Endodermal cell (in vitro differentiated cells): Measurements from ENCODE around the gene SARNP. TPM values are rescaled to one million over a fixed set of nuclear protein-coding genes. Genes with fewer than 3 reads are reported as not detected.

Source experiments
- DNase-seq: peaks from one replicate; pipeline ENCODE4 v3.0.0-alpha.2; 2017
- H3K27ac ChIP-seq: 2 replicates; pipeline ENCODE4 v1.5.1; 2013; ENCODE audit warnings: mild to moderate bottlenecking, low read depth, low read length, moderate library complexity
- H3K27me3 ChIP-seq: 2 replicates; pipeline ENCODE4 v1.6.1; 2013; ENCODE audit warnings: mild to moderate bottlenecking, low read length, moderate library complexity; ENCODE audit not compliant: insufficient read depth, control insufficient read depth, poor library complexity, severe bottlenecking
- H3K36me3 ChIP-seq: 2 replicates; pipeline ENCODE4 v1.7.0; 2013; ENCODE audit warnings: mild to moderate bottlenecking, low read length, moderate library complexity; ENCODE audit not compliant: control insufficient read depth, insufficient read depth
- H3K4me1 ChIP-seq: one replicate; pipeline ENCODE4 v1.7.0; 2013; ENCODE audit warnings: low read length; ENCODE audit not compliant: control insufficient read depth, insufficient read depth
- H3K4me3 ChIP-seq: 2 replicates; pipeline ENCODE4 v1.5.1; 2013; ENCODE audit warnings: mild to moderate bottlenecking, low read length, moderate library complexity
- H3K9ac ChIP-seq: 2 replicates; pipeline ENCODE4 v1.6.1; 2013; ENCODE audit warnings: mild to moderate bottlenecking, low read length, moderate library complexity; ENCODE audit not compliant: poor library complexity, severe bottlenecking; ENCODE audit errors: extremely low read depth
- H3K9me3 ChIP-seq: 2 replicates; pipeline ENCODE4 v1.6.1; 2013; ENCODE audit warnings: mild to moderate bottlenecking, low read length, moderate library complexity; ENCODE audit not compliant: control insufficient read depth
- H3K27ac Mint-ChIP-seq: 2 replicates; pipeline ENCODE4 v1.8.0; 2020; ENCODE audit warnings: mixed read lengths
- H3K27me3 Mint-ChIP-seq: 2 replicates; pipeline ENCODE4 v1.8.0; 2021; ENCODE audit warnings: mild to moderate bottlenecking, mixed read lengths; ENCODE audit not compliant: insufficient read depth
- H3K36me3 Mint-ChIP-seq: 2 replicates; pipeline ENCODE4 v1.8.0; 2020; ENCODE audit warnings: low read depth, mixed read lengths
- H3K4me1 Mint-ChIP-seq: 2 replicates; pipeline ENCODE4 v1.8.0; 2020; ENCODE audit warnings: mixed read lengths
- H3K4me3 Mint-ChIP-seq: 2 replicates; pipeline ENCODE4 v1.8.0; 2020; ENCODE audit warnings: mild to moderate bottlenecking, moderate library complexity, mixed read lengths
- H3K9me3 Mint-ChIP-seq: 2 replicates; pipeline ENCODE4 v1.8.0; 2020; ENCODE audit warnings: mild to moderate bottlenecking, mixed read lengths
- CTCF ChIP-seq: fragments of 200-600 bp; sonication (generic); conservative IDR thresholded peaks from 2 replicates; pipeline ENCODE4 v1.5.0; 2021; ENCODE audit warnings: antibody characterized with exemption, mild to moderate bottlenecking
- WGBS, 2 experiments: methylation state at CpG; one replicate each; pipeline versions ENCODE4 v1.1.5 to v1.1.7; 2013; ENCODE audit warnings: missing lambda C conversion rate in 2 of 2, mixed read lengths in 1 of 2; ENCODE audit not compliant: insufficient coverage in 1 of 2, insufficient read length in 1 of 2; 5-methylcytosine and 5-hydroxymethylcytosine counted together
- total RNA-seq, 2 donors: library from RNA; stranded (reverse); fragmentation: NEBNext Ultra II Directional in 1 of 2; extraction: Animal tissue kit (Norgen Biotek cat#: 25700) in 1 of 2; gene quantifications; 2 replicates in 1 of 2; 3 replicates in 1 of 2; pipeline ENCODE4 v1.2.1, GENCODE V29; 2021

The SARNP gene
- total RNA-seq, 2 donors from 2014 or later = 95.7 to 119 TPM

GRCh38 chr12:55748230-55748993, 69.1 kb downstream of the SARNP start:
- H3K27me3 ChIP-seq = no peaks in the 10 kb centered on the region
- Mint-ChIP-seq H3K9me3 (no peaks in the 10 kb centered on the region), H3K4me3 (no peak overlapping the region), H3K4me1 (peaks cover 35% of the 10 kb centered on the region), H3K27me3 (no peaks in the 10 kb centered on the region), H3K27ac (no peak overlapping the region), H3K36me3 (peaks cover 50% of the 10 kb centered on the region)
- no peaks in the 10 kb centered on the region for H3K9me3 ChIP-seq
- H3K27ac ChIP-seq = no peak overlapping the region
- 94 to 97% methylated on average over 14 to 18 of the region's 18 CpGs for WGBS, 2 experiments
- no peak for TF ChIP-seq CTCF
- H3K9ac ChIP-seq = no peak overlapping the region
- H3K36me3 ChIP-seq = peaks cover 66% of the 10 kb centered on the region
- peaks cover 3% of the 10 kb centered on the region for H3K4me1 ChIP-seq
- H3K4me3 ChIP-seq = no peak overlapping the region
- peak; percentile 45 for DNase-seq

- Histone ChIP-seq H3K36me3 (peaks cover 51% of the 10 kb centered on the region), H3K4me1 (peaks cover 5% of the 10 kb centered on the region), H3K4me3 (peak overlapping the region; percentile 96), H3K9me3 (no peaks in the 10 kb centered on the region), H3K27me3 (no peaks in the 10 kb centered on the region), H3K9ac (no peak overlapping the region), H3K27ac (no peak overlapping the region)
- DNase-seq = no peak
- Mint-ChIP-seq H3K36me3 (peaks cover 38% of the 10 kb centered on the region), H3K4me3 (no peak overlapping the region), H3K27ac (no peak overlapping the region), H3K4me1 (peaks cover 43% of the 10 kb centered on the region), H3K27me3 (no peaks in the 10 kb centered on the region), H3K9me3 (no peaks in the 10 kb centered on the region)
- no peak for TF ChIP-seq CTCF
Measured at GRCh38 chr12:55746913-55747231, 70.7 kb downstream of the SARNP start.

- 0 to 32% methylated on average over 2 to 3 of the region's 3 CpGs for WGBS, 2 experiments
- H3K9me3 Mint-ChIP-seq = no peaks in the 10 kb centered on the region
- peak overlapping the region; percentile 30 for H3K9ac ChIP-seq
Measured at GRCh38 chr12:55746174-55746912, 71.2 kb downstream of the SARNP start.

More at GRCh38 chr12:55746174-55746912, 71.2 kb downstream of the SARNP start:
- Mint-ChIP-seq H3K4me1 (peaks cover 45% of the 10 kb centered on the region), H3K27me3 (no peaks in the 10 kb centered on the region), H3K4me3 (peak overlapping the region; percentile 92), H3K36me3 (peaks cover 34% of the 10 kb centered on the region), H3K27ac (peak overlapping the region; percentile 95)
- Histone ChIP-seq H3K36me3 (peaks cover 45% of the 10 kb centered on the region), H3K27me3 (no peaks in the 10 kb centered on the region), H3K27ac (peak overlapping the region; percentile 84), H3K4me3 (peak overlapping the region; percentile 96), H3K9me3 (no peaks in the 10 kb centered on the region), H3K4me1 (peaks cover 5% of the 10 kb centered on the region)
- no peak for TF ChIP-seq CTCF
- no peak for DNase-seq
